HPDE6-E6E7 (cell line): ENCODE data around the gene KIR3DL3.
"Not testable (repeated sequence)": the region's sequence is repeated elsewhere in the genome, so short reads cannot be mapped to it uniquely, and the experiment has no call there.

Experiments
- DNase-seq: peaks from one replicate; pipeline ENCODE4 v3.0.0; 2011; ENCODE audit warnings: missing footprints; ENCODE audit errors: extremely low spot score

The KIR3DL3 gene

GRCh38 chr19:54778896-54779295 is 54.7 kb downstream of the KIR3DL3 start:
- not testable (repeated sequence) for DNase-seq

- not testable (repeated sequence) for DNase-seq
Measured at GRCh38 chr19:54782916-54783315, 58.7 kb downstream of the KIR3DL3 start.
